Measurements from ENCODE around the gene GAS2L1. TPM values are rescaled to one million over a fixed set of nuclear protein-coding genes. Genes with fewer than 3 reads are reported as not detected.

The GAS2L1 gene
- total and polyA plus RNA-seq, 2 donors (not counting 3 experiments of a cell fraction or from before 2014, with no cell fraction given), result 30.5 to 44.0 TPM

Small RNAs within 50 kb of the gene (microRNA-seq; reads per million reads assigned to microRNA genes)
- gene MIR3653 (ENCODE audit: borderline number of aligned reads, borderline replicate concordance), result 6.1 reads per million, percentile 16 among the genes with 10 or more reads in this experiment

Small RNAs within 50 kb of the gene (small RNA-seq; reads per million reads assigned to genes)
- not detected for gene MIR3653 (ENCODE audit: insufficient read depth, insufficient read length, low read depth, low replicate concordance)

Other genes starting within 250 kb of the GAS2L1 start
- gene C22orf31, start 244.8 kb upstream of the GAS2L1 start, total RNA-seq, result not detected in 2 replicates
- gene C22orf31, start 244.8 kb upstream of the GAS2L1 start, polyA plus RNA-seq, result not detected in 2 replicates
- 0.99 and 1.1 TPM in 2 replicates for gene KREMEN1, start 233.6 kb upstream of the GAS2L1 start, total RNA-seq
- 0.58 and 0.81 TPM in 2 replicates for gene KREMEN1, start 233.6 kb upstream of the GAS2L1 start, polyA plus RNA-seq
- gene EMID1, start 100.8 kb upstream of the GAS2L1 start, total RNA-seq, result 0.39 and 0.51 TPM in 2 replicates
- gene EMID1, start 100.8 kb upstream of the GAS2L1 start, polyA plus RNA-seq, result 0.56 and 0.75 TPM in 2 replicates
- gene RHBDD3, start 38.7 kb upstream of the GAS2L1 start, total RNA-seq, result 31.3 and 36.3 TPM in 2 replicates
- gene RHBDD3, start 38.7 kb upstream of the GAS2L1 start, polyA plus RNA-seq, result 37.2 and 46.0 TPM in 2 replicates
- 302 and 305 TPM in 2 replicates for gene EWSR1, start 38.4 kb upstream of the GAS2L1 start, total RNA-seq
- gene EWSR1, start 38.4 kb upstream of the GAS2L1 start, polyA plus RNA-seq, result 563 and 588 TPM in 2 replicates
- gene RASL10A, start 9.0 kb downstream of the GAS2L1 start, total RNA-seq, result 1.3 and 1.9 TPM in 2 replicates
- gene RASL10A, start 9.0 kb downstream of the GAS2L1 start, polyA plus RNA-seq, result 1.1 TPM in 2 replicates
- gene AP1B1, start 81.9 kb downstream of the GAS2L1 start, total RNA-seq, result 102 and 107 TPM in 2 replicates
- gene AP1B1, start 81.9 kb downstream of the GAS2L1 start, polyA plus RNA-seq, result 131 and 188 TPM in 2 replicates
- not detected in 2 replicates for gene RFPL1, start 131.9 kb downstream of the GAS2L1 start, total RNA-seq
- not detected in 2 replicates for gene RFPL1, start 131.9 kb downstream of the GAS2L1 start, polyA plus RNA-seq
- gene NEFH, start 173.6 kb downstream of the GAS2L1 start, total RNA-seq, result 0.09 and 1.5 TPM in 2 replicates
- 0.33 and 0.59 TPM in 2 replicates for gene NEFH, start 173.6 kb downstream of the GAS2L1 start, polyA plus RNA-seq
- gene THOC5, start 247.1 kb downstream of the GAS2L1 start, total RNA-seq, result 73.8 and 82.9 TPM in 2 replicates
- 35.0 and 37.8 TPM in 2 replicates for gene THOC5, start 247.1 kb downstream of the GAS2L1 start, polyA plus RNA-seq